ENCODE data around the gene USP9Y. TPM values are rescaled to one million over a fixed set of nuclear protein-coding genes. Genes with fewer than 3 reads are reported as not detected.
"Not testable (repeated sequence)": the region's sequence is repeated elsewhere in the genome, so short reads cannot be mapped to it uniquely, and the experiment has no call there.

USP9Y gene
- total and polyA plus RNA-seq, 10 donors = 0.17 to 33.5 (median 24.5) TPM; not detected in 5

- H3K27me3 ChIP-seq (replicated peaks in 1 of 7) = no peaks in the 10 kb centered on the region
- 0% methylated on average over 29 to 40 of the region's 40 CpGs; no CpG with 5 or more reads in 2 of the 5 donors for WGBS, 5 donors
- peak overlapping the region in 3 of 8 donors; percentile 81 to 86 (median 84) for H3K27ac ChIP-seq
- no peak for DNase-seq
- TF ChIP-seq CTCF (IDR thresholded peaks at IDR 0.05 in 8 of 11, conservative IDR thresholded peaks at IDR 0.05 in 3 of 11) = no peak
- TF ChIP-seq POLR2AphosphoS5 (IDR thresholded peaks at IDR 0.05) = no peak
- TF ChIP-seq POLR2A (IDR thresholded peaks at IDR 0.05) = no peak
- H3K36me3 ChIP-seq = peaks cover 0 to 5% (median 0%) of the 10 kb centered on the region in 6 donors
- peaks cover 0 to 46% (median 0%) of the 10 kb centered on the region in 6 donors for H3K4me1 ChIP-seq
- H3K9me3 ChIP-seq = no peaks in the 10 kb centered on the region
- peak overlapping the region in 3 of 8 donors; percentile 53 to 56 (median 55) for H3K4me3 ChIP-seq
- intact Hi-C loops (cut with DNase I; ENCODE audit: low total_unique reads) = no loop called here
Observed at GRCh38 chrY:12662745-12663591, 38.1 kb upstream of the USP9Y start.

GRCh38 chrY:12663845-12664244 lies 37.2 kb upstream of the USP9Y start:
- peaks cover 0 to 47% (median 0%) of the 10 kb centered on the region in 6 donors for H3K4me1 ChIP-seq
- H3K27ac ChIP-seq = peak overlapping the region in 2 of 8 donors; percentile 84 to 86
- H3K36me3 ChIP-seq; DNase-seq; H3K9me3 ChIP-seq; H3K27me3 ChIP-seq (replicated peaks in 1 of 7); intact Hi-C loops (cut with DNase I; ENCODE audit: low total_unique reads): not testable (repeated sequence)
- 41 to 69% (median 67%) methylated on average over 20 of the region's 20 CpGs; no CpG with 5 or more reads in 2 of the 5 donors for WGBS, 5 donors
- peak overlapping the region in 2 of 8 donors; percentile 55 to 56 for H3K4me3 ChIP-seq

GRCh38 chrY:12678111-12678510 lies 22.9 kb upstream of the USP9Y start:
- no peak for DNase-seq
- Histone ChIP-seq H3K4me1 (peaks cover 0 to 20% (median 0%) of the 10 kb centered on the region in 6 donors), H3K36me3 (peaks cover 0 to 12% (median 0%) of the 10 kb centered on the region in 6 donors), H3K27ac (no peak overlapping the region), H3K9me3 (peaks cover 0 to 16% (median 0%) of the 10 kb centered on the region in 8 donors), H3K4me3 (no peak overlapping the region), H3K27me3 (replicated peaks in 1 of 7) (no peaks in the 10 kb centered on the region)
- WGBS, 5 donors = 82 to 87% (median 84%) methylated on average over 1 to 2 of the region's 2 CpGs; no CpG with 5 or more reads in 2 of the 5 donors
- no peak for TF ChIP-seq CTCF (IDR thresholded peaks at IDR 0.05 in 8 of 11, conservative IDR thresholded peaks at IDR 0.05 in 3 of 11)
- TF ChIP-seq POLR2AphosphoS5 (IDR thresholded peaks at IDR 0.05) = no peak
- TF ChIP-seq POLR2A (IDR thresholded peaks at IDR 0.05) = no peak
- intact Hi-C loops (cut with DNase I; ENCODE audit: low total_unique reads) = no loop called here

- peaks cover 0 to 16% (median 0%) of the 10 kb centered on the region in 8 donors for H3K9me3 ChIP-seq
- peaks cover 0 to 20% (median 0%) of the 10 kb centered on the region in 6 donors for H3K4me1 ChIP-seq
- no peak overlapping the region for H3K27ac ChIP-seq
- intact Hi-C loops (cut with DNase I; ENCODE audit: low total_unique reads) = no loop called here
- TF ChIP-seq POLR2A (IDR thresholded peaks at IDR 0.05) (no peak), POLR2AphosphoS5 (IDR thresholded peaks at IDR 0.05) (no peak)
- H3K4me3 ChIP-seq = no peak overlapping the region
- H3K36me3 ChIP-seq = peaks cover 0 to 15% (median 0%) of the 10 kb centered on the region in 6 donors
- no peak for DNase-seq
- H3K27me3 ChIP-seq (replicated peaks in 1 of 7) = no peaks in the 10 kb centered on the region
- 89 to 100% (median 95%) methylated on average over 2 of the region's 2 CpGs; no CpG with 5 or more reads in 2 of the 5 donors for WGBS, 5 donors
Observed at GRCh38 chrY:12681535-12681934, 19.5 kb upstream of the USP9Y start.

GRCh38 chrY:12688337-12688736 lies 12.7 kb upstream of the USP9Y start:
- Histone ChIP-seq H3K4me1 (no peaks in the 10 kb centered on the region), H3K4me3 (no peak overlapping the region), H3K27ac (no peak overlapping the region), H3K9me3 (peaks cover 0 to 12% (median 0%) of the 10 kb centered on the region in 8 donors), H3K27me3 (replicated peaks in 1 of 7) (no peaks in the 10 kb centered on the region), H3K36me3 (peaks cover 0 to 64% (median 0%) of the 10 kb centered on the region in 6 donors)
- no peak for DNase-seq
- TF ChIP-seq POLR2A (IDR thresholded peaks at IDR 0.05) (no peak), POLR2AphosphoS5 (IDR thresholded peaks at IDR 0.05) (no peak), CTCF (IDR thresholded peaks at IDR 0.05 in 8 of 11, conservative IDR thresholded peaks at IDR 0.05 in 3 of 11) (no peak)
- intact Hi-C loops (cut with DNase I; ENCODE audit: low total_unique reads) = no loop called here
- 86 to 98% (median 91%) methylated on average over 2 of the region's 2 CpGs; no CpG with 5 or more reads in 2 of the 5 donors for WGBS, 5 donors

Data from spleen (tissue), 11 donors.